HG03108 (cell line): Measurements from ENCODE around the gene SLC25A42.

Experiments used
- ATAC-seq: cut with Tn5 transposase; IDR thresholded peaks from one replicate; pipeline ENCODE4 v1.9.1; 2021; ENCODE audit warnings: moderate library complexity; ENCODE audit not compliant: unreplicated experiment

SLC25A42 gene

DNA sequence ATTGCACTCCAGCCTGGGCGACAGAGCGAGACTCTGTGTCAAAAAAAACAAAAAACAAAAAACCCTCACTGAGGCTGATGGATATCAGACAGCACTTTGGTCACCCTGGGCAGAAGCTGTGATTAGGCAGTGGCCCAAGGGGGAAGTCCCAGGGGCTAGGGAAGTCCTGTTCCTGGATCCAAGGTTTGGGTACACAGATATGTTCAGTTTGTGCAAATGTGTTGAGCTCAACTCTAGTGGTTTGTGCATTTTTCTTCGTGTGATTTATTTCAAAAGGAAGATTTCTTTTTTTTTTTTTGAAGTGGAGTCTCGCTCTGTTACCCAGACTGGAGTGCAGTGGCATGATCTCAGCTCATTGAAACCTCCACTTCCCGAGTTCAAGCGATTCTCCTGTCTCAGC, 94.0 kb downstream of the SLC25A42 start:
- ATAC-seq = no peak

DNA sequence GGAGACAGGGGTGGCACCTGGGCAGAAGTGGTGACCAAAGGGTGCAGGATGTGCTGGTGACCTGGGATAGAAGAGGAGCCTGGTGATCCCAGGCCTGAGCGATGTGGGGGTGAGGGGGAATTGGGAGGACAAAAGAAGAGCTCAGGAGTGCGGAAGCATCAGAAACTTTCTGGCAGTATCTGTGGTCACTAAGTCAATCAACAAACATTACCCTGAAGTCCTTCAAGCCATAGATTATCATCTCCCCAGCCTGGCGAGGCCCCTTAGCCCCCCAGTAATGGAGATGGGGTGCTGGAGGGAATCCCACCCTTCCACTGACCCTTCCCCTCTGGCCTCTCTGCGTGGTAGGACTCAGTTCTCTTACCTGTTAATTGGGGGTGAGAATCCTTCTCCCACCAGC, 95.7 kb downstream of the SLC25A42 start:
- ATAC-seq = no peak

DNA sequence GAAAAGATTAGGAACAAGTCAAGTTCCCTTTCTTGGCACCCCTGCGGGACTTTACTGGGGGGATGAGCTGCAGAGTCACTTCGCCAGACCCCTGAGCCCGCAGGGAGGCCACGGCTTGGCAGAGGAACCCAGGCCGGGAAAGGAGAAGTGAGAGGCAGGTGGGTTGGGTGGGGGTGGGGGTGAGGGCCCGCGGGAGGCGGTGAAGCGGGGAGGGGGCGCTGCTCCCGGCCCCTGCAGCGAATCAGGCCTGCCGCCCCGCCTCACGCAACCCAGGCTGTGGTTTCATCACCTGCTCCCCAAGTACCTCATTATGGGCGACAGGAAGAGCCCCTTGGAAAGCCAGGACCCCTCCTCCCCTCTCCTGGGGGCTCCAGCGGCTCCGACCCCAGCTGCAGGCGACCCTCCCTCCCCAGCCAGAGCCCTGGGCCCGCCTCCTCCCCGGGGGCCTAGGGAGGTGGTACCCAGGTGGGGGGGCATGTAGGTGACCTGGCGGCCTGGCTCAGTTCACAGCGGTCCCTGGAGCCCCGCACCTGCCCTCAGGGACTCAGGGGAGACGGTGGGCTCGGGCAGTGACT, 96.8 kb downstream of the SLC25A42 start:
- no peak for ATAC-seq

DNA sequence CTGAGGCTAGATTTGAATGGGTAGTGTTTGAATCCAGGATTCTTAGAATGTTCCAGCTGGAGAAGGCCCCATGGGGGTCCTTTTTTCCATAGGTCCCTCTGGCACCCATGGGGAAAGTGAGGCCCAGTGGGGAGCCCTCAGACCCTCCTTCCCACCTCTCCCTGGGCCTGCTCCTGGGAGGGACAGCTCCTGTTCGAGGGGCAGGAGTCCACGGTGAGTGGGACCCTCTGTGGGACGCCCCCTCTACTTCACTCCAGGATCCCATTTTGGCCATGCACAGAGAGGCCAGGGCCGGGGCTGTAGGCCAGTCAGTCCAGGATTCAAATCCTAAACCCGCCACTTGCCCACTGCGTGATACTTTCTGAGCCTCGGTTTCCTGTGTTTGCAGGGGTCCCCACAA, 98.7 kb downstream of the SLC25A42 start:
- no peak for ATAC-seq
